Activated T-helper 1 cell treated with Interleukin-2 at 50 U/mL for 16 hours (primary cell): ENCODE data around the gene SCD5.

Experiments
- DNase-seq: peaks from one replicate; pipeline ENCODE4 v3.0.0-alpha.2; 2020; ENCODE audit warnings: low read depth

SCD5 gene

DNA sequence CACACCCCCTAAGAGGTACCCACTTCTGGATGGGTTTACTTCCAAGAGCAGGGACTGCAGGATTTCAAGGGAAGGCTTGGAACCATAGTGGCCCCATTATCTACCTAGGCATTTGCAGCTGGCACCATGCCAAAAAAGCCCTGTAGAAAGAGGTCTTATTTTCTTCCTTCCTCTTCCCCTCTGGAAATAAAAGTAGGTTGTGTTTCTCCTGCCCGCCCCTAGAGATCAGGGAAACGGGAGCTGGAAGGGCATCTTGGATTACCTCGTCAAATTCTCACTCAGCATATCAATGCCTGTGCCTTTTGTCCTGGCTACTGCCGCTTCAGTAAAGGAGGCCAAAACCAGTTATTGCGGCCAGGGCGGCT is 1.6 kb downstream of the SCD5 start:
- DNase-seq = no peak

DNA sequence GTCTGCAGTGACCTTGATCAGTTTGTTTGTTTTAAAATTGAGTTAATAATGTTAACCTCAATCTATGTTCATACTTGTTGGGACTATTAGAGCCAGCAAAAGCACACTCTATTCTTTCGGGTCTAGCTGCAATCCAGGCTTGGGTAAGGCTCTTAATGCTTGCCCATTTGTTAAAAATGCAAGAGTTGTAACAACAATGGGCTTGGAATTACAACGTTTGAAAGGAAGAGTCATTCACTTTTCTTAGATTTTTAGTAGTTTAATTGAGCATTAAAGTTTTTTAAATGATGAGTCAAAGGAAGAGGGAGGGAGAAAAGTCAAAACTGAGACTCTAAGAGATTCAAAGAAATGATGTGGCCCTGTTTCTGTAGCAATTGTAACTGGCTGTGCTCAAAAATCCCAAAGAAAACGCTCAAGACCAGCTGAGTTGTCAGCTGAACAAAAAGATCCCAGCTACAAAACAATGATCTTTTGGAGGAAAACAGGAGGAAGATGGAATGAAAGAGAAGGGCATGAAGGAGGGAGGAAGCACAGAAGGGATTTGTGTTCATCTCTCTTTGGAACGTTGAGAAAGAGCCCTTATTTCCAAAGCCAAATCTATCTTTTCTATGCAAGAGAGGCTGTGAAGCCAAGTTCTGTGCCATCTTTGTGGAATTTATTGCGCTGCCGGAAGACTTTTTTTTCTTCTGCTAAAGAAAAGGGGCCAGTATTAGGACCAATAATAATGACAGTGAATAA is 5.5 kb downstream of the SCD5 start:
- no peak for DNase-seq

DNA sequence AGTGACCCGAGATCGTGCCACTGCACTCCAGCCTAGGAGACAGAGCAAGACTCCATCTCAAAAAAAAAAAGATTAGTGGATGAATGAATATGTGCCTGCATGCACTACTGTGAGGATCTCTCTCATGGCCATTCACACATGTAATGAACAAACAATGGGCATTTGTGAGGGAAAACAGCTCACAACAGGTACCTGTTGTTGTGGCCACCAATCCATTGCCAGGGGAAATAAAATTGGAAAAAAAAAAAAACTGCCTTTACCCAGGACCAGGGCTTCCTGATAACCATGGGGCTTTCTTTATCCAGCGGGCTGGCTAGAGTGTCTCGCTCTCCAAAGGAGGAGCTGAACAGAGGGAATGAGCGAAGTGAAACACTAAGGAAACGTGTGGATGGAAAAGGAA is 7.4 kb downstream of the SCD5 start:
- no peak for DNase-seq

DNA sequence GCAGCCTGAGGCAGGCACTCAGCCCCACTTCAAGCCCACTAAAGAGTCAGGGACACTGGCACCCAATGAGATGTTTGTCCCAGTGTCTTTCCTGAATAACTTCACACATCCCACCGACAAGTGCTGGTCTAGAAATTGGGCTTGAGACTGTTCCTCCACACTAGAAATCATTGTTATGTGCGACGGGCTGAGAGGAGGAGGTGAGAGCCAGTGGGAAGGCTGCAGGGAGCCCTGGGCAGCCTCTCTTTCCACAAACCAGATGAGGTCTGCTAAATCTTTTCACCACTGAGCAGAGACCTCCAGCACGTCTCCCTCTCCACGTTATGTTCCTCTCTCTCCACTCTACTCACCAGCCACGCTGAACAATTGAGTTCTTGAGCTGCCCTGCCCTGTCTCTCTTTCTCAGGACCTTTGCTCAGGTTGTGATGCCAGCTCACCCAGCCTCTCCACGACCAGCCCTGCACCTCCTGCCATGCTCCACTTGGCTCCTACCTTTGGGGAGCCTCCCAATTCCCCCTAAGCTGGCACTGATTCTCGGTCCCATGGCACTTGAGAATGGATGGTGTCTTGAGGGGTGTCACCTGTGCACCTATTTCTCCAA is 8.4 kb downstream of the SCD5 start:
- DNase-seq = no peak

DNA sequence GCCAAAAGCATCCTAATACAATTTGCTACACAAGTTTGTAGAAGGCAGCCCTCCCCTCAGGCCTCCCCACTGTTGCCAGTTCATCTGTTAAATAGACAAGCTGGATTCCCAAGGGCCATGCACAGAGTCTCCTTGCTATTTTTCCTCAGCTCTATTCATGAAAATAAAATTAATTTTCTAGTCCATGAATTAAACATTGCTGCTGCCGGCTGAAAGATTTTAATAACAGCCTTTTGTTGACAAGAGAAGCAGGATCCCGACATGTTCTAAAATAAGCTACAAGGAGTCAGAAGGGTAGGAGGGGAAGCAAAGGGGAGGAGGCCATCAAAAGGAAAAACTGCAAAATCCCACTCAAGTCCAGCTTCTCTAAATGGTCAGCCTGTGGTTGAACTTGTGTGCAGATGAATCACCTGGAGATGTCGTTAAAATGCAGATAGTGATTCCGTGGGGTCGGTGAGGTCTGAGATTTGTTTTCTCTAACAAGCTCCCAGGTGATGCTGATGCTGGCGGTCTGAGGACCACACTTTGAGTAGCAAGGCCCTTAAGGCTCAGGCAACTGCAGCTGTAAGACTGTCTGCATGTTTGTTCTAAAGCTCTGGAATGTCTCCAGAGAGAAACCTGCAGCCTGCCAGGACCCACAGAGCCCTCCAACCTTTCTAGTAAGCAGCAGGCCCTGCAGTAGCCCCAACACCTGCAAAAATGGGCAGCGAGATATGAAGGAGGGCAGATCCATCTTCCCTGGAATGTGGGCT is 9.4 kb downstream of the SCD5 start:
- no peak for DNase-seq

DNA sequence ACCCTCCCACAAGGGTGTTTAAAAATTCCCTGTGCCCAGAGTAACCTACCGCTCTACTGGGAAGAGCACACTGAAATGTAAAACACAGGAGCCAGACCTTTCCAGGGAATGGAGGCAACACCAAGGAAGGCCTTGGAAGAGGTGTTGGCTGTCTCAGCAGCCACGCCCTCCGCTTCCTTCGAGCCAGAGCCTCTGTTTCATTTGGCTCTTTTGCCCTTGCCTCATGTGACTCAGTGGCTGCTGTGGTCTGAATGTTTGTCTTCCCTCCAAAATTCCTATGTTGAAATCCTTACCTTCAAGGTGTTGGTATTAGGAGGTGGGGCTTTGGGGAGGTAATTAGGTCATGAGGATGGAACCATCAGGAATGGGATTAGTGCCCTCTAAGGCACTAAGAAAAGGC is 11.3 kb downstream of the SCD5 start:
- no peak for DNase-seq

DNA sequence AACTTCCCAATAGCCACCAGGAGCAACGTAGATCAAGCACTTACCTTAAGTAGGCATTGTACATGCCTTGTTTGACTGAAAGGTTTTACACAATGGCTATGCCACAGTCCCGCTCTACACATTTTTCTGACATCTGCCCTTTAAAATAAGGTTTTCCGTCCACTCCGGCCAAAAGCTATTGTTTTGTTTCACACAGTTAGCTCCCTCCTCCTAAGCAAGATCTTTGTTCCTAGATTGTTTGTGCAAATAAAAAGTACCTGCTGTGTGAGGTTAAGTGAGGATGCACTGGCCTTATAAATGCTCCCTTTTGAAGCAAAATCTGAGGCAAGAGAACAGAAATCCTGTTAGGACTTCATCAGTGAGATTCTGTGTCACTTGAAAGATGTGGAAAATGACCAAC is 11.8 kb downstream of the SCD5 start:
- DNase-seq = no peak

DNA sequence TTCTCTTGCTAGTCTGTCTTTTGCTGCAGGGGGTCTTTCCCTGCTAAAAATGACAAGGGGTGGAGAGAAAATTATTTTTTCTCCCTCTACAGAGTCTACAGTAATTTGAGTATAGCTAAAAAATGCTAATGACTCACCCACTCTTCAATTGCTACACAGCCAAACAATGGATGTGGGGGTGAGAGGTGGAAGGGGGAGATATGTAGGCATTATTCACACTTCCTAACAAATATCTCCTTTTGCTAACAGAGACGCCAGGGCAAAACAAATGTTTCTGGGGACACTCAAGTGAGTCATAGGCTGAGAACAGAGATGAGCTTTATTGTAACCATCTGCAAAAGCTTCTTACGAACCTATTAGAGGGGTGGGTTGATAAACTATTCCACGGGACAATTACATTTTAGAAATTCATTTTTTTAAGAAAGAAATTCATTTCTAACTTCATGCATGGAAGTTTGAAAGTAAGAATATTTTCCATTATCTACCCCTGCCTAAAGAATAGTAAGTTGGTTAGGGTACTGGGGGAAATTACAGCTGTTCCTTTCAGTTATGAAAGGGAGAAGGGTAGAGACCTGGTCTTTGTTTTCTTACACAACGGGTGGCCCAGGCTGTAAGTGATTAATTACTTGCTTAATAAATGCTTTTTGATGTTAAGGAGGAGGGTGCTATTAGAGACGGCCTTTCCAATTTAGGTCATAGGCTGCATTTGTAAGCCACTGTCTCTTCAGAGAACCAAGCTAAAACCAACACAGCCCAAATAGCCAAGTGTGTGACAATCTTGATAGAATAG is 12.8 kb downstream of the SCD5 start:
- DNase-seq = no peak

DNA sequence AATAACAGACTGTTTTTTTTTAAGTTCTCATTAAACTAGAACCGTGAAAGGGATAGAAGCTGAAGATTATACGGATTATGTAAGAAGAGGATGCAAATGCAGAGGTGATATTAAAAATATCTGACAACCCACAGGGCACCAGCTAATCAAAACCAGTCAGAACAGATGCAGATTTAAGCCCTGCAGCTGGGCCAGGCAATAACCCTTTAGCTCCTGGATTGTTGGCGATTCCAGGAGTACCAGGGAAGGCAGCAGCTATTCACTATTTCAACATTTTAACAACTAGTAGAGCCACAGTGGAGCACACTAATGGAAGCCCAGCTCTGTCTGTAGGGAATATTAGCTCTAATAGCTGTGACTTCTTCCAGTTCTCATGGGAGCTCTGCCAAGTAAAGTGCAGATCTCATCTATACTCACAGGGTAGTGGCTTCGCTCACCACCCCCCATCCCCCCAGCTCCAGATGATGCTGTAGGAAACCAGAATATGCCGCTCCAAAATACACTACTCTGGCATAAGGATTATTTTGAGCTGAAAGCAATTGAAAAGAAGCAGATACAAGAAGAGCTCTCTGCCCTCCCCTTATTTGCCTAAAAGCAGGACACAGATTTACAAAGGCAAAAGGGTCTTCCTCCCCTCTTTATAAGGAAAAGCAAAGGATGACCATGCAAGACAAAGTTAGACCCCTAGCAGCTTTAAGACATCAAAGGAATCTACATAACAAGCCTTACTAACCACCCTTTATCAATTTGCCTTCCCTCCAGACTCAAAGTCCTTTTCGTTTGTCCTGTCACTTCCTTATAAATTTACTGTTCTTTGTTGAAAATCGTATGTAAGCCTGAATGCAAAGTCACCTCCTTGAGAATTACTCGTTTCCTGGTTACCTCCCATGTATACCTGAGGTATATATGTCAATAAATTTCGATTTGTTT is 13.7 kb downstream of the SCD5 start:
- DNase-seq = no peak

DNA sequence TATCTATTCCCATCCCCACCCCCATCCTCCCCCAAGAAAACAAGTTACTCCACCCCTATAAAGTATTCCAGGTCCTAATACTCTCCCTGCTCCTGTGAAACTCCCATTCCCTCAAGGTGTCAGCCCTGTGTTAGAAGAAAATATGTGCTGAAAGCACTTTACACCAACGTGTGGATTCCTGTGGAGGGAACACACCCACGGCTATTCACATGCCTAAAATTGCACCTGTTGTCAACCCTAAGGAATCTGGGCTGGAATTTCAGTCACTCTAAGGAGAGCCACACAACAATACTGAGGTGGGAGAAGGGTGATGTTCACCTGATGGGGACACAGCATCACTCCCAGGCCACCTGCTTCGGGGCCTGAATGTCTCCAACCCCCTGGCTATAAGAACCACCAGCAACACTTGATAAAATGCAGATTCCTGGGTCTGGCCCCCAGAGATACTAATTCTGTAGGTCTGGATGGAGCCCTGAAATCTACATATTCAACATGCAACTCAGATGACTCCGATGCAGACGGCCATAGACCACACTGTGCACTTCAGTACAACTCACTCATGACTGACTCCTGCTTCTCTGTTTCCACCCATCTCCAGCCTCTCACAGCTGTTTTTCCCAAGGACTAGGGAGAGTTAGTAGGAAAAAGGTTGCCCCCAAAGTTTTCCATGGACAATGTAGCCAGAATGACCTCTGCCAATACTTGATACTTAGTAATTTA is 15.8 kb downstream of the SCD5 start:
- DNase-seq = no peak

DNA sequence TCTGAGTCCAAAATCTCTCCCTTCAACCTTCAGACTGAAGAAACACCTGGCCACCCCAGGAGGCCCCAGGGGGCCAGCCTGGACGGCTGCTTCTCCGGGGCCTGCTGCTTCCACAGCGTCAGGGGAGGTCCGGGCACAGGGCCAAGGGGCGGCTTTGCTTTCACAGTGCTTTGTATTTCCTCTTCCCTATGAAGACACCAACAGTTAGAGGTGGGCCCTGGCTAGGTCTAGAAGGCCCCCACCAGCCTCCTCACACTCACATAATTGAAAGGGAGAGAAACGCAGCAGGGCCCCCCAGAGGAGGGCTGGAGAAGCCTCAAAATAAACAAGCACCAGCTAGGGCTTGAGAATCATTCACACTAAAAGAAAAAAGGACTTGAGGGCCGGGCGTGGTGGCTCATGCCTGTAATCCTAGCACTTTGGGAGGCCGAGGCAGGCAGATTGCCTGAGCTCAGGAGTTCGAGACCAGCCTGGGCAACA is 17.8 kb downstream of the SCD5 start:
- no peak for DNase-seq

DNA sequence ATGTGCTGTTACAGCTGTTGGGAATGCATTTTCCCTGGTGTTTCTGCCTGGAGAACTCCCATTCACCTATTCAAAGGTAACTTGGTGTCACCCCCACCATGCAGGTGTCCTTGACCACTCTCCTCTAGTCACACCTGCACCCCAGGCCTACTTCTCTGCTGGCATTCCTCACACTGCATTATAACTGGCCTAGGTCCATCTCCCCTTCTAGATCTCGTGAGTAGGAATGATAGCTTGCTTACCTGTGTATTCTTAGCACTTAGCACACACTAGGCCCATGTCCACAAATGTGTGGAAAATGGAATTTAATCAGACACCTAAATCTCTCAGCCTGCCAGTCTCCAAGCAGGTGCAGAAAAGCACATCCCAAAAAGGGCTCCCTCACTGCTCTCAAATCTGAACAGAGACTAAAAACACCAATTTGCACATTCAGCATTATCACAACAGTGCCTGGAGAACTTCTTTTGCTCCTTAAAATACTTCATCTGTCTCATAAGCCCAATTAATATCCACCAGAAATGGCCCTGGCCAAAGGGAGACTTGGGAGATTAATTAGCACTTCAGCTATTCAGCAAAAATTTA is 18.3 kb downstream of the SCD5 start:
- DNase-seq = no peak

DNA sequence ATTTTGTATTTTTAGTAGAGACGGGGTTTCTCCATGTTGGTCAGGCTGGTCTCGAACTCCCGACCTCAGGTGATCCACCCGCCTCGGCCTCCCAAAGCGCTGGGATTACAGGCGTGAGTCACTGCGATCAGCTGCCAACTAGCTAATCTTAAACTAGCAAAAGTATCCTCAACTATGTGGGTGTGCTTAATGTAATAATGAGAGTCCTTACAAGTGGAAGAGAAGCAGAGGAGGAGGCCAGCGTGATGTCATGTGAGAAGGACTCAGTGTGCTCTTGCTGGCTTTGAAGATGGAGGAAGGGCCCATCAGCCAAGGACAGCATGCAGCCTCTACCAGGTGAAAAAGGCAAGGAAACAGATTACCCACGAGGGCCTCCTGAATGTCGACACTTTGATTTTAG is 19.6 kb downstream of the SCD5 start:
- no peak for DNase-seq

DNA sequence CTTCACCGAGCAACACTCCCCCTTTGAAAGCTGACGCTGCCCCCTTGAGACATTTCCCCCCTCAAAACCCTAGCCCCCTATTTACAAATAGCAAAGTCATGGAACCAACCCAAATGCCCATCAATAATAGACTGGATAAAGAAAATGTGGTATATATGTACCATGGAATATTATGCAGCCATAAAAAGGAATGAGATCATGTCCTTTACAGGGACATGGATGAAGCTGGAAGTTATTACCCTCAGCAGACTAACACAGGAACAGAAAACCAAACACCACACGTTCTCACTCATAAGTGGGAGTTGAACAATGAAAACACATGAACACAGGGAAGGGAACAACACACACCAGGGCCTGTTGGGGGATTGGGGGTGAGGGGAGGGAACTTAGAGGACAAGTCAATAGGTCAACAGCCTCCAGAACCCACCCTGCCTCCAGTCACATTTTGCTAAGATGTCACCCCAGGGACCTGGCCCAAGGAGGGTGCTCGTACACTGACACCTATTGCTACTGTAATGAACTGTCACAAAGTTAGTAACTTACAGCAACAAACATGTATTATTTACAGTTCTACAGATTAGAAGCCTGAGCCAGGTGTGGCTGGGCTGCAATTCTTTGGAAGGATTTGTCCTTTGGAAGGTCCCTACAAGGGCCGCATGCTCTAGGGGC is 20.6 kb downstream of the SCD5 start:
- DNase-seq = no peak

DNA sequence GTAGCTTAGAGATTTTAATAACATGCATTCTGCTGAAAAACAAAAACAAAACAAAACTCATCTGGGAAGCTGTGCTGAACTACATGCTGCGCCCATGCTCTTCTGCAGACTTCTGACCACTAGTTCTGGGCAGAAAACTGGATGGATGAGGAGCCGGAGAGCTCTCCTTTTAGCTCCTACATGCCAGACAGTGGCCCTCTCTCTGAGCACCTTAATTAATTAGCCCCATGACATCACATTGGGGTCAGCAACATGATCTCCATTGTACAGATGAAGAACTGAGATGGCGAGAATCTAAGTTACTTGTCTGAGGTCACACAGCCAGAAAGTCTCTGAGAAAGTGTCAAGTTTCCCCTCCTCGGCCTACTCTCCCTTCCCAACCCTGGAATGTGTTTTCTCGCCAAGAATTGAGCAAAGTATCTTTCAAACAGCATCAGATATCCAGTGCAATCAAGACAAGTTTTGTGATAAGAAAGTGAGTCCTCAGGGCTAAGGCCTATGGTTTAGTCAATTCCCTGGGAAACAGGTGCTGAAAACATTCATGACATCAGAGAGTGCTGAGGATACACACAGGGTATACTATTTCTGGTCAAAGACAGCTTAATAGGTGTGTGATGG is 21.6 kb downstream of the SCD5 start:
- DNase-seq = no peak

DNA sequence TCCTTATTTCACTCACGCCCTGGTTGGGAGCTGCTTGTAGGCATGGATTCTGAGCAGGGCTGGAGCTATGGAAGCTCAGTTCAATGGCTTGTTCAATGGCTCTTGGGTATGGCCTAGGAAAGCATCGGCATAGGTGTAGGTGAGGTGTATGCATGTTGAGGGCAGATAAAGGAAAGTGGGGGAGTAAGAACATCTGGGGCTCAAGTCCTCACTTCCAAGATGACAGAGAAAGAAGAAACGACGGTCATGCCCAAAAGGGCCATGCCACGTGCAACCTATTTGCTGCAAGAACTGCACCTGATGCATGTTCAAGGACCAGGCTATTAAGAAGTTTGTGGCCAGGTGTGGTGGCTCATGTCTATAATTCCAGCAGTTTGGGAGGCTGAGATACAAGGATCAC is 23.4 kb downstream of the SCD5 start:
- DNase-seq = no peak

DNA sequence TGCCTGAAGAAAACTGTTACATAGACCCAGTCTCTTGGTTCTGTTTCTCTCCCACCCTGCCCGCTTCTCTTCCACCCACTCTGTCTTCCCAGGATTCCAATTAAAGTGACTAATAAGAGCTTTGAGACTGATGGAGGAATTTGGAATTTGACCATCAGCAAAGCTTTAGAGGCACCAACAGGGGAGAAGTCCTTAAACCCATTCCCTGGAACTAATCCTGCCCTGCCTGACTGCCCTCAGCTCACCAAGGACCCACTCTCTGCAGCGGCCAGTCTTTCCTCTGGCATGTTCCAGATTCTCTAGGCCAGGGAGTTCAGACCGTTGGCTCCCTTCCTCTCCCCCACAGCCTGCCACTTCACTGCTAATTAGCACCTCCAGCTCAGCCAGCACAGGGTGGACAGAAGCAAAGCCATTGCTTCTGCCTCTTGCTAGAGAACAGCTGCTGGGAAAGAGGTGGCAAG is 23.9 kb downstream of the SCD5 start:
- DNase-seq = no peak

DNA sequence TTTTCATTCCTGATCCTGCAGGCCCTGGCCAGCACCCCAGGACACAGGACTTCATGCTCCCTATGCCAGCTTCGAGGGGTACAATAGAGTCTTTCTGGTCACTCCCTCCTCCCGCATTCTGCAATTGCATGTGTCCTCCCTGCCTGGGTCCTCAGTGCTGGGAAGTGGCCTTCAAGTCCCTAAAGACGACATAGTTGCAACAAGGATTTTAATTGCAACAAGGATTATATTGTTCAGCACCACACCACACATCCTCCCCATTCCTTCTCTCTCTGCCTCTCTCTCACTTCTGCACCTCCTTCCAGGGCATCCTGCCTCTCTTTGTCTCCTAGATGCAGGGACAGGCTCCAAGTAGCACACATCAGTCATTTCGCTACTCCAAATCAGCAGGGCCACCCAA is 25.5 kb downstream of the SCD5 start:
- no peak for DNase-seq

DNA sequence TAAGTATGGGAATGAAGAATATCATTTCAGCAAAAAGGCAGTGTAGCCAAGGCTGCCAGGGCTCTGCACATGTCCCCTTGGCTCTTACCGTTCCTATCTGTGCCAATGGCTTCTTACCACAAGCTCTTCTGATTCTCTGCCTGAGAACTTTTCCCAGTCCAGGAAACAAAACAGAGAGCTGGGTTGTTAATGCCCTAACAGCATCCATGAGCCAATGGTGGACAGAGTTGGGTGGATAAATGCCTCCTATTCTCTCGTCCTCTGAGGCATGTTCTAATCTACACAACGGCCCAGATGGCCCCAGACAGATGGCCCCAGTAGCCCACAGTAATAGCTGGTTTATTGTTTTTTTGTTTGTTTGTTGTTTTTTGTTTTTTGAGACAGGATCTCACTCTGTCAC is 28.0 kb downstream of the SCD5 start:
- DNase-seq = no peak
